ENCODE measurements around the gene PSAP. TPM values are rescaled to one million over a fixed set of nuclear protein-coding genes. Genes with fewer than 3 reads are reported as not detected.

Gene PSAP
- total RNA-seq, 6 experiments from 2014 or later, result 520 to 743 (median 570) TPM

- Histone ChIP-seq H3K9me3 (no peaks in the 10 kb centered on the region), H3K27me3 (no peaks in the 10 kb centered on the region), H3K27ac (peak overlapping the region in 1 of 3 donors; percentile 3), H3K4me1 (peaks cover 0 to 73% (median 13%) of the 10 kb centered on the region in 4 donors), H3K36me3 (no peaks in the 10 kb centered on the region), H3K4me3 (no peak overlapping the region)
- DNase-seq, result no peak
- intact Hi-C loops (cut with DNase I), result no loop called here
- WGBS (ENCODE audit: insufficient coverage, low coverage, low lambda C conversion rate, missing lambda C conversion rate), result 67% methylated on average over 11 of the region's 14 CpGs
- no peak for ATAC-seq
- TF ChIP-seq POLR2A (IDR thresholded peaks at IDR 0.05), result no peak
- no peak for TF ChIP-seq CTCF (IDR thresholded peaks at IDR 0.05)
Observed at GRCh38 chr10:71842856-71843686, 8.0 kb downstream of the PSAP start.

GRCh38 chr10:71842422-71842821 is 8.6 kb downstream of the PSAP start:
- ATAC-seq, result no peak
- Histone ChIP-seq H3K4me1 (peaks cover 0 to 73% (median 10%) of the 10 kb centered on the region in 4 donors), H3K27ac (no peak overlapping the region), H3K4me3 (no peak overlapping the region), H3K27me3 (no peaks in the 10 kb centered on the region), H3K36me3 (no peaks in the 10 kb centered on the region), H3K9me3 (no peaks in the 10 kb centered on the region)
- no peak for TF ChIP-seq POLR2A (IDR thresholded peaks at IDR 0.05)
- no peak for TF ChIP-seq CTCF (IDR thresholded peaks at IDR 0.05)
- WGBS (ENCODE audit: insufficient coverage, low coverage, low lambda C conversion rate, missing lambda C conversion rate), result 36% methylated on average over 2 of the region's 2 CpGs
- DNase-seq, result no peak
- intact Hi-C loops (cut with DNase I), result no loop called here

- no peaks in the 10 kb centered on the region for H3K9me3 ChIP-seq
- H3K27ac ChIP-seq, result no peak overlapping the region
- no peak for TF ChIP-seq POLR2A (IDR thresholded peaks at IDR 0.05)
- H3K27me3 ChIP-seq, result no peaks in the 10 kb centered on the region
- no peaks in the 10 kb centered on the region for H3K36me3 ChIP-seq
- no peak overlapping the region for H3K4me3 ChIP-seq
- intact Hi-C loops (cut with DNase I), result no loop called here
- no peak for DNase-seq
- peaks cover 0 to 74% (median 14%) of the 10 kb centered on the region in 4 donors for H3K4me1 ChIP-seq
- 75% methylated on average over 3 of the region's 4 CpGs for WGBS (ENCODE audit: insufficient coverage, low coverage, low lambda C conversion rate, missing lambda C conversion rate)
- ATAC-seq, result no peak
Observed at GRCh38 chr10:71840958-71841335, 10.1 kb downstream of the PSAP start.

GRCh38 chr10:71840177-71840957 is 10.7 kb downstream of the PSAP start:
- DNase-seq (no peak), ATAC-seq (no peak)
- 24% methylated on average over 3 of the region's 6 CpGs for WGBS (ENCODE audit: insufficient coverage, low coverage, low lambda C conversion rate, missing lambda C conversion rate)
- intact Hi-C loops (cut with DNase I), result no loop called here
- H3K36me3 ChIP-seq, result no peaks in the 10 kb centered on the region
- no peak overlapping the region for H3K4me3 ChIP-seq
- H3K9me3 ChIP-seq, result no peaks in the 10 kb centered on the region
- no peak overlapping the region for H3K27ac ChIP-seq
- no peaks in the 10 kb centered on the region for H3K27me3 ChIP-seq
- peaks cover 0 to 75% (median 13%) of the 10 kb centered on the region in 4 donors for H3K4me1 ChIP-seq
- TF ChIP-seq POLR2A (IDR thresholded peaks at IDR 0.05) (no peak), CTCF (IDR thresholded peaks at IDR 0.05) (no peak)

All from right lobe of liver (tissue), 6 donors.